NCI-H510A treated with DMSO at 0.1 percent for 48 hours (cell line): ENCODE results near the gene FREM3.
"Not testable (repeated sequence)": the region's sequence is repeated elsewhere in the genome, so short reads cannot be mapped to it uniquely, and the experiment has no call there.

Experiments
- DNase-seq: peaks from one replicate; lab custom pipeline; 2025; lab: John Stamatoyannopoulos, UW

Gene FREM3

GRCh38 chr4:143581331-143581946 lies 119.0 kb downstream of the FREM3 start:
- no peak for DNase-seq

- DNase-seq = no peak
Measured at GRCh38 chr4:143575331-143575730, 125.1 kb downstream of the FREM3 start.

GRCh38 chr4:143564472-143564871 lies 136.0 kb downstream of the FREM3 start:
- DNase-seq = no peak

GRCh38 chr4:143559757-143560147 lies 140.7 kb downstream of the FREM3 start:
- peak; percentile 17 for DNase-seq

GRCh38 chr4:143558823-143559756 lies 141.4 kb downstream of the FREM3 start:
- DNase-seq = peak; percentile 72

- no peak for DNase-seq
Measured at GRCh38 chr4:143558286-143558685, 142.2 kb downstream of the FREM3 start.

- no peak for DNase-seq
Measured at GRCh38 chr4:143555676-143556075, 144.8 kb downstream of the FREM3 start.

- DNase-seq = no peak
Measured at GRCh38 chr4:143554728-143555597, 145.5 kb downstream of the FREM3 start.

- no peak for DNase-seq
Measured at GRCh38 chr4:143549928-143550327, 150.5 kb downstream of the FREM3 start.

- DNase-seq = no peak
Measured at GRCh38 chr4:143539670-143540023, 160.8 kb downstream of the FREM3 start.

- no peak for DNase-seq
Measured at GRCh38 chr4:143538979-143539669, 161.4 kb downstream of the FREM3 start.

GRCh38 chr4:143531788-143532491 lies 168.5 kb downstream of the FREM3 start:
- DNase-seq = no peak

- DNase-seq = no peak
Measured at GRCh38 chr4:143531380-143531779, 169.1 kb downstream of the FREM3 start.

- not testable (repeated sequence) for DNase-seq
Measured at GRCh38 chr4:143528046-143528445, 172.4 kb downstream of the FREM3 start.
